HG02610 (cell line): ENCODE data around the gene CTXN3.

Source experiments
- ATAC-seq: cut with Tn5 transposase; IDR thresholded peaks from one replicate; pipeline ENCODE4 v1.9.1; 2021; ENCODE audit warnings: mild to moderate bottlenecking, moderate library complexity; ENCODE audit not compliant: unreplicated experiment

CTXN3 gene

DNA sequence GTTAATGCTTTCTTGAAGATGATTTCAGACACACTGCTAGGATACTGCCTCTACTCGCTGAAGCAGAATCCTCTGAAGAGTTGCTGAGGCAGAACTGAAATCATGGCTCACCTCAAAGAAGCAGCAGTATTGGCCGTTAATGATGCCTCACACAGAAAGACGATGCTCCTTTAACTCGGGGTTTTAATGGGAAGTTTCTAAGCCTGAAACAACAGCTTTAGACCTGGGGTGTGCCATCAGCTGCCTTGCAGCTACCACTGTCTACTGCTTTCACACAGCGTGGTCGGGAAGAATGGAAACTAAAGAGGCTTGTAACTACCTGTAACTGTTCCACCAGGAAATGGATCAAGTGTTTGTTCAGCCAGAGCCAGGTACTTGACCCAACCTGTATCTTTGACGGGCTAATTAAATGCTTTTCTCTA is at the start of gene CTXN3:
CTXN3 (plus strand) TSS at position 65 of the 422 bp plus-strand sequence. CDS start 8,440 bp downstream, outside the sequence.
- ATAC-seq, result no peak

DNA sequence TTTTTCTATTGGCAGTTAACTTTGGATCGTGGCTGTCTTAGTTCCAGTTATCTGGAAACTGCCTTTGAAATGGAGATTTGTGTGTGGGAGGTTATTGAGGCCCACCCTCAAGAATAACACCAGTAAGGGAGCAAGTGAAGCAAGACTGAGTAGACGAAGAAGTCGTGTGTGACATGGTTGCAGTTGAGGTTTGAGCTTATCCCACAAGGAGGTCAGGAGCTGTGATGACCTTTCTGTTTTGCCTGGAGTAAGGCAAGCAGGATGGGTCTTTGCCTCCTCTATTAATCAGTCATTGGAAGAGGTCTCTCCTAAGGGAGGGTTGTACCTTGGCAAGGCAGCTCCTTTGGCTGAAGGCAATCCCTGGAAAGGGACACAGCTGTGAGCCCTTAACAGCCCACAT is 49.6 kb upstream of the CTXN3 start:
- ATAC-seq, result no peak

DNA sequence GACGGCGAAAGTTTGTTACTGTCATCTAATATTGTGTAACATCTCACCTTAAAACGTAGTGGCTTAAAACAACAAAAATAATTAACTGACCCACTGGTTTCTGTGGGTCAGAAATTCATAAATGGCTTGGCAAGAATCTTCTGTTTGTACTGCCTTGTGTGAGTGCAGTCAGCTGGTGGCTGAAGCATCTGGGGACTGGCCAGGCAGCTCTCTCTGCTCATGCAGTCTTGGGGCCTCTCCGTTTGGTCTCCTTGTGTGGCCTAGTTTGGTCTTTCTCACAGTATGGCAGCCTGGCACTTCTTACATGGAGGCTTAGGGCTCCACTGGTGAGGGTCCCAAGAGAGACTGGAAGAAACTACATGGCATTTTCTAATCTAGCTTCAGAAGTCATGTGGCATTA is 49.0 kb upstream of the CTXN3 start:
- no peak for ATAC-seq

DNA sequence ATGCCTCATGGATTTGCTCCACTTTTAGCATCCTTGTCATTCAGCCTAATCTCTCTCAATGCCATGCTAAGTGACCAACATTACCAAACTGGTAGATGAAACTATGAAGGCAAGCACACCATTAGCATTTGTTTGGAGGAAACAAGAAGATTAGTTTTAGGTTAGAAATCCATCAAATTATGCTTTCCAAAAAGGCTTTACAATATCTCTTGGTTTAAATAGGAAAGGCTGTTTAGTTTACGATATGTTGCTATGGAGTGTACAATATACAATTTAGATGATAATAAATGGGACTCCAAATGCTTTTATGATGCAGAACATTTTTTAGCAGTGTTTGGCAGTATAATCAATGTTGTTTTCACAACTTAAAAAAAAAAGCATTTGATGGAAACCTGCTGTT is 47.8 kb upstream of the CTXN3 start:
- no peak for ATAC-seq

DNA sequence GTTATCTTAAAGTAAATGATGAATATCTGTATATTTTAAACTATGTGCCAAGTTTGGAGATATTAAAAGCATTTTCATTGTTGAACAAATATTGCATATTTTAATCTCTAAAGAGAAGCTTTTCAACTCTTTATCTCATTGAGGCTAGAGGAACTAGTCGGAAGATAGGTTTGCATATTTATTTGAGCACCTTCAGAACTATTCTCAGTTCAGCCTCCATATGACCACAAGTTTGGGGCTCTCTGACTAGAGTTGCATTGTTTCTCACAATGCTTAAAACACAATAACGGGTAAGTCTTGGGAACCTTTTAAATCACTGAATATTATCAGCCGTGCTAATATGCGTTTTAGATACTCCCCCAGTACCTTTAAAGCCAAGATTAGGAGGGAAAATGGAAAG is 47.3 kb upstream of the CTXN3 start:
- no peak for ATAC-seq

DNA sequence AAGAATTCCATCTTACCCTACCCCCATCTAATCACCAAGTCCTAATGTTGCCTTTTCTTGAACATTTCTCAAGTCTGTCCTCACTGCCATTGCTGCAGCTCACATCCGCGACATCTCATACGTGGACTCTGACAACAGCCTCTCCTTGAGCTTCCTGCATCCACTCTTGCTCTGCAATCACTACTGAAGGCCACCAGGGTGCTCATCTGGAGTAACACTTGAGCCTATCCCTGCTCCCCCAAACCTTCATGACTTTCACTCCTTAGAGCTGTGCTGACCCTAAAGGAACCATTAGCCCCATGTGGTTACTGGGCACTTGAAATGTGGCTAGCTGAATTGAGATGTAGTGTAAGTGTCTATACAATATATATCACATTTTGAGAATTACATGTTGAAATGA is 46.4 kb upstream of the CTXN3 start:
- no peak for ATAC-seq

DNA sequence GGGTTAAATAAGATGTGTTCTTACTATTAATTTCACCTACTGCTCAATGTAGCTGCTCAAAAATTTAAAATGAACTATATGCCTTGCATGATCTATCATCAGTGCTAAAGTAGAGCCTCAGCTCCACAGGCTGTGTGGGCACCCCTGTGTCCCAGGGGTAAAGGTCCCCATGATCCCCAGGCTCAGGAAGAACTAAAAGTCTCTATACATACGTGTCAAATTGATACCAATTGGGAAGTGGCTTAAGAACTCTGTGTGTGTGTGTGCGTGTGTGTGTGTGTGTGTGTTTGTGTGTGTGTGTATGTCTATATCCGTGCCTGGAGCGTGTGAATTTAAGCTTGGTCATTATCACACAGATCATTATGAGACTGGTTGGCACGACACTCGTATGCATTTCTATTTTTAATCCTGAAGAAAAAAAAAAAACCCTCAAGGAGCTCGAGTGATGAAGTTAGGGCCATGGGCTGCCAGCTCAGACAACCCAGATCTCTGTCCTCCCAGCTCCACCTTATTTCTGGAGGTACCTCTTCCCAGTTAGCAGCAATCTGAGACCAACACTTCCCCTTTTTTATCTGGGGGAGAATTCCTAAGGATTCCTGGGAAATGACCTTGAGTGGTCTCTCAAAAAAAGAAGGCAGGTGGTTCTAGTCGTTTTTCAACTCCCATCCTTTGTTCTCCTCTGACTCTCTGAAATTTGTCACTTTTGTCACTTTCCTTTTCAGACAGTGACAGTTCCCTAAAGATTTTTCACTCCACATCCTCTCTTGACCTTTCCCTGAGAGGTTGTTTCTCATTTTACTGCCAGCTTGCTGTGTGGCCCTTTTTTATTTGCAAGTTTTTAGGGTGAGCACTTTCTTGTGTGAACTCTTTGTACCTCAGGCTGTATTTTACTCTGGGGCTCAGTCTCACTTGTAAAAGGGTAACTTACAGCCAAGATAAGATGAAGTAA is 45.7 kb upstream of the CTXN3 start:
- peak; percentile 25 for ATAC-seq

DNA sequence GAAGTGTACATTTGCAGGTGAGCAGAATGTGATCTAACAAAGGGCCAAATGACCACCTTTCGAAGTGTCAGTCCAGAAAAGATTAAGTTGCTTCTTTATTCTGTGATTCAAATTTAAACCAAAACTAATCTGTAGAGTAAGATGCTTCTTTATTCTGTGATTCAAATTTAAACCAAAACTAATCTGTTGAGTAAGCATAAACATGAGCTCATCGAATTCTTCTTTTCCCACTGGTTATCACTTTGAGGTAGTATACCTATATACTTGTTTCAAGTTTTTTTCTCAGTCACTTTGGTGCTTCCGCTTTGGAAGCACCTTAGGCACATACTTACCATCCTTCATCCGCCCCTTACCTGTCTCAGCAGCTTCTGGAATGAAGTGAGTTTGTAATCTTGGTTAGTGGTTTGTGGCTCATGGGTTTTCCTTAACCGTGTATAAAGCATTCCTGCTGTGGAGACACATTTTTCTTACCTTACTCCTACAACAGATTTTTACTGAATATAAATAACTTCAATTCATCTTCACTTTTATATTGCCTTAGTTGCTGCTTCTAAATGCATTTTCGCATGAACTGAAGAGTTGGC is 40.7 kb upstream of the CTXN3 start:
- ATAC-seq, result peak; percentile 70

DNA sequence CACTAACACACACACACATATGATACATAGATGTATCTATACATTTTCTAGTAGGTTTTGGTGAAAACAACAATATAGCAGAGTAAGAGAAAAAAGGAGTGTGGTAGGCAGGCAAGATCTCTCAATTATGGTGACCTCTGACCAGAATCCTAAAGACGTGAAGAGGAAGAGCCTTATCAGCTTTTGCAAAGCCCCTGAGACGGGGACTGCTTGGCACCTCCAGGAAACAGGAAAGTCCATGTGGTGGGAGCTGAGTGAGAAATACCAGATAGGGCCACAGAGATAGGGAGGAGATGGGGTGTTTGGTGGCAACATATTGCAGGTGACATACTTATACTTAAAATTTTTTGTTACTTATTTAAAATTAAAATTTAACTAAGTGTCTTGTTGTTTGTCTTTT is 39.9 kb upstream of the CTXN3 start:
- no peak for ATAC-seq

DNA sequence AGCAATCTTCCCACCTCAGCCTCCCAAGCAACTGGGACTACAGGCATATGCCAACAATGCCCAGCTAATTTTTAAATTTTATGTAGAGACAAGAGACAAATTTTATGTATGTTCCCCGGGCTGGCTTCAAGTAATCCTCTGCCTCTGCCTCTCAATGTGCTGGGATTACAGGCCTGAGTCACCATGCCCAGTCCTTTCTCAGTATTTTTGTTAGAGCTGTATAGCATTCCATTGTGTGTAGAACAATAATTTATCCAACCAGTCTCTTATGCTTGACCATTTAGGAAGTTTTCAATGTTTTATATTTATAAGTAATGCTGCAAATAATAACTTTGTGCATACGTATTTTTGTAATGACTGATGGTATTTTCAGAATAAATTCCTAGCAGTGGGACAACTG is 38.9 kb upstream of the CTXN3 start:
- ATAC-seq, result no peak

DNA sequence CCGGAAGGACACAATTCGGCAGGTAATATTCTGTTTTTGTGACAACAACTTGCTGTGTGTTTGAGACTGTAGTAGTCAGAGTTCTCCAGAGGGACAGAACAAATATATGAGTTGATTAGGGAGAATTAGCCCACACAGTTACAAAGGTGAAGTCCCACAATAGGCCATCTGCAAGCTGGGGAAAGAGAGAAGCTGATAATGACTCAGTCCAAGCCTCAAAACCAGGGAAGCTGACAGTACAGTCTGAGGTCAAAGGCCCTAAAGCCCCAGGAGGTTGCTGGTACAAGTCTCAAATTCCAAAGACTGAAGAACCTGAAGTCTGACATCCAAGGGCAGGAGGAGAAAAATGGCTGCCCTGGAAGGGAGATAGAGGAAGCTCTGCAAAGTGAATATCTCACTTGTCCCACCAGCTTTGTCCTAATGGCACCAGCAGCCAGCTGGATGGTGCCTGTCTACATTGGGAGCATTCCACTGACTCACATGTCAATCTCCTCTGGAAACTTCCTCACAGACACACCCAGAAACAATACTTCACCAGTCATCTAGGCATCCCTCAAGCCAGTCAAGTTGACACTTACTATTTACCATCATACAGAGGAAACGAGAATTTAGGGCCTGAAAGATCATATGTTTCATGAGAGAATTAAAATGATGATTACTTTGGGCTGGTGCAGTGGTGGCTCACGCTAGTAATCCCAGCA is 36.3 kb upstream of the CTXN3 start:
- ATAC-seq, result peak; percentile 45

DNA sequence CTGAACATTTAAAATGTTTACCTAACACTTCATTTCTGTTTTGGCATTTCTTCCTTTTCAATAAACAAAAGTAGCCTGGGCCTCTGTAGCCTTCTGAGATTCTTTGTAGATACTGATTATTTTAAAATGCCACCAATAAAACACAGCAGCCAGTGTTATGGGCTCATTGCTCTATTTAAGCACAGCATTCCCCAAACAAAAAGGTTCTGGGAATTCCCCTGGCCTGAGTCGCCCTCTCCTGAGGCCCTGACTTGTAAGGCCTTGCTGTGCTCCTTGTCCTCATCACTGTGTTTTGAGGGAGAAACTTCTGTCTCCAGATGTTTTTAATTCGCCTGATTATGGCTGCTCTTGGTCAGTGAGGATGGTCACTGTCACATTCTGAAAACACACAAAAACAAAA is 33.0 kb upstream of the CTXN3 start:
- no peak for ATAC-seq

DNA sequence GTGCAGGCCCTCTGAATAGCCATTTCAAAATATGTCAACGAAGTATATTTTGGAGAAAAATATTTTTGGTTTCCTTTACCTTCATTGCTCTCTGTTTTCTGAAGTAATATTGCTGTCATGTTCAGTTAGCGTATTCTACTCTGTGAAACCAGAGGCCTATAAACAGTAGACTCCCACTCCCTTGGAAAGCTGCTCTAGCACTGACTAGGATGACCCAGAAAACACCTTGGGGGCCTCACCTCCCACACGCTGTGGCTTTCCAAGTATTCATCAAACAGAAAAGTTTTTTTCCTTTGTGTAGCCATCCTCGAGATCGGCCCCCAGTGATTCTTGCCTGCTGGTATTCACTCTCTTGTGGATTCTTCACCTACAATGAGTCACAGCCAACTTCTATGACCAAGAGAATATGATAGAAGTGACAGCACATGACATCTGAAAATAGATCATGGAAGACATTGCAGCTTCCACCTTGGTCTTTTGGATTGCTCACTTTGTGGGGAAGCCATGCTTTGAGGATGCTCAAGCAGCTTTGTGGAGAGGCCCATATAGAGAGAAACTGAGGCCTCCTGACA is 28.9 kb upstream of the CTXN3 start:
- ATAC-seq, result no peak

DNA sequence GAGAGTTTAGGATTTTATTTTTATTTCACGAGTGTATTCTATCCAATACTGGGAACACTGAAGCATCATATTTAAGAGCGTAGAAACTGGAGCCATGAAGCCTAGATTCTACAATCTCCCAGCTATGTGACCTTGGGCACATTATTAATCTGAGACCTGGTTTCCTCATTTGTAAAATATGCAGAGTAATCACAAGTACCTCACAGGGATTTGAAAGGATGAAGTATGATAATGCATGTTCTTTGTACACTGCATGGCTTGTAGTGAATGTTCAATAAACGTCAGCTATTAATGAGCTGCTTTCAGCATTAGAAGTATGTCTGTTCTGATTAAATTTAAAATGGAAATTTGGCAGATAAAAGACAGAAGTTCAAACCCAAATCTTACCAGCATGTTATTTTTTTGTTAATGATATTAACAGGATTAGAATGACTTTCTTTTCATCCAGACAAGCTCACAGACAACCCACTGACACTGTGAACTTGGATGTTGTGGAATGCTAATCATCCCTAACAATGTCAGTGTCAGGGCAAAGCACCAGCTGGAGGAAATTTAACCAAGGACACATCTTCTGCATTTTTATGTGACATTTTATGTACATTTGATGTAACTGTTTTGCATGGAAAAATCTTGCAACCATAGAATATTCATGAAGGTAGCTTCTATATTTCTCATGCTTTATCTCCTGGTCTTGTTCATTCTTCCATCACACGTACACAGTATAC is 27.1 kb upstream of the CTXN3 start:
- ATAC-seq, result no peak

DNA sequence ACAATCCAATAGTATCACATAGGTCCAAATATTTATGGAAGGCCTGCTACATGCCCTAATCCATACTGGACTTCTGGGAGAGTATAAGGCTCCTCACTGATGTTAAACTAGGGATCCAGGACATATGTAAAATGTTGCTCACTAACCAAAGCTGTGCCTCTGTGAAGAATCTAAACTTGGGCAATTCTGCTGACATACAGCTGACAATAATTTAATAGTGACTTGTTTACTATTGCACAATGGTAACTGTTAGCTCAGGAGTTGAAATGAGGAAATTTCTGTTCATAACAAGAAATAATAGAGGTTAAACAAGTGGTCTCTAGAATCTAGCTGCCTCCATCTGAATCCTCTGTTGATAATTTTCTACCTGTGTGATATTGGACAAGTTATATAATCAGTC is 14.9 kb upstream of the CTXN3 start:
- ATAC-seq, result no peak

DNA sequence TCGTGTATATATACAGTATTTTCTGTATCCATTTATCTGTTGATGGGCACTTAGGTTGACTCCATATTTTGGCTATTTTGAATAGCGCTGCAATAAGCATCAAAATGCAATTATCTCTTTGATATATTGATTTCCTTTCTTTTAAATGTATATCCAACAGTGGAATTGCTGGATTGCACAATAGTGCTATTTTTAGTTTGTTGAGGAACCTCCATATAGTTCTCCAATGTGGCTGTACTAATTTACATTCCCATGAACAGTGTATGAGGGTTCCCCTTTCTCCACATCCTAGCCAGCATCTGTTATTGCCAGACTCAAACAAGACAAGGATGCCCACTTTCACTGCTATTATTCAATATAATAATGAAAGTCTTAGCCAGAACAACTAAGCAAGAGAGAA is 9.1 kb upstream of the CTXN3 start:
- no peak for ATAC-seq

DNA sequence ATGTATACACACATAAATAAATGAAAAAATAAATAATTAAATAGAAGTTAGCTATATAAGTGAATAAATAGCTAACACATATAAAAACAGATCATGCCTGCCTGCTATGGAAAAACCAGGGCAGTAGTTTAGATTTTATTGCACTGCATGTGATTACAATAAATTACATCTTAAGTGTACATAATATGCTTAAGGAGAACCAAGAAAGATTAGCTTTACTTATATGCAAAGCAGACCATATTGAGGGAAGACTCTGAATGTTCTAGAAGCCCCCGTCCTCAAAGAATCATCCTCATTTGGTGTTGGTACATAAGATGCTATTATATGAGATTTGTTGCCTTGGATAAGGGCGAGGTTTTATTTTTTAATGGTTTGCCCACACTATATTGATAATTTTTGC is 5.9 kb upstream of the CTXN3 start:
- ATAC-seq, result no peak

DNA sequence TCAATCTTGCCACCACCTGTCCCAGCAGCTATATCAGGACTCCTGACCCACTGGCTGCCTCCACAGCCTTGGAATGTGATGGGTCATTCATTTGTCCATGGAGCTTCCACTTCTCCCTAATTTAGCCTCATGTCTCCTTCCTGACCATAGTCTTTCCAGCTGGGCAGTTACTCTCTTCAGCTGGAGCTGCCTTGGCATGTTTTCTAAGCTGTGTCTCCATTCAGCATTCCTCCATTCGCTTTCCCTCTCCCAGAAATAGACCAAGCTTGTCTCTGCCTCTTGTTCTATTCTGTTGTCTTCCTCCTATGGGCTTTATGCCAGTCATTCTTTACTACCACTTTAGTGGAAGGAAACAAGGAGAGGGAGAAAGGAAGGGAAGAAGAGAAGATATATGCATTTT is 5.3 kb upstream of the CTXN3 start:
- no peak for ATAC-seq

DNA sequence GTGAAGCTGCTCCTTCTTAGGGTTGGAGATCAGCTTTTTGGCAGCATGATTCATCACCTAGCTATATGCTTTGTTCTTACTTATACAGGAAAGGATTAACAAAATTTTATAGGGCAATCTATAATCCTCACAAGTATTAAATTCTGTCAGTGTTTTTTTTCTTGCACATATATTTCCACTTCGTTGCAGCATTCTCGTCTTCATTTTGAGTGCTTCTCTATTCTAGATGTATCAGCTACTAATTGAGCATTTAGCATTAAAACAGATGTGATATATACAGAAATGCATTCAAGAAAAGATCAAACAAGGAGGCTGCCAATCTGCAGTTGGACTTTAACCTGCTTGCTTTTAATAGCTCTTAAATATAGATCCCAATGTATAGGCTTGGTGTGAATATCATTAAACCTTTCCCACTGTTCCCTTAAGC is 3.6 kb upstream of the CTXN3 start:
- ATAC-seq, result no peak

DNA sequence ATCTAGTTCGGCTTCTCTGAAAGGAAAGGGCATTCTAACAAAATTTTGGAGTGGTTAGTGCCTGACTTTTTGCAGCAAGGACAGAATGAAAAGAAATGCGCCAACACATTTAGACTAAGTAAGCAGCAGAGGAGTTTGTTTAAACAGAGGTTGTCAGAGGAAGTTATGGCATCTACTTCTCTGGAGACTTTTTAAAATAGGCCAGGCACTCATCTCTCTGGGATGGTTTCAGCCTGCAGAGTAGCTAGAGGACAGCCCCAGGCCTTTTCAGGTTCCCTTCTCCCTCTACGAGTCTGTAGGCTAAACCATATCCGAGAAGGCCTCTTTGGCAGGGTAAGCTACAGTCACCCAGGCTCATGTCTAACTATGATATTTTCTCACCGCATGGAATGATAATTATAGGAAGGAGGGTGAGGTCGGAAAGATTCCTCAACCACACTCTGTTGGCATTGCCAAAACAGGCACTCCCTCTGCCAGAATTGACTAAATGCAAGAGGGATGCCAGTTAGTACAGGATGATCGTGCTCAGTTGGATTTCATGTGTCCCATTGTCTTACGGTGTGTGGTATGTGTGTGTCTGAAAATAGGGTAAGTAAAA is 1.4 kb upstream of the CTXN3 start:
- no peak for ATAC-seq
